Ovary (tissue), 3 donors: ENCODE results near the gene NPSR1.
"Not testable (repeated sequence)": the region's sequence is repeated elsewhere in the genome, so short reads cannot be mapped to it uniquely, and the experiment has no call there.

Experiments used
- CTCF ChIP-seq, 3 donors: fragments of 450-650 bp in 2 of 3; fragments of 200-600 bp in 1 of 3; IDR thresholded peaks; one replicate each; pipeline versions ENCODE4 v1.5.1 to v1.8.0; 2016 to 2022; ENCODE audit warnings: antibody characterized with exemption in 3 of 3, mild to moderate bottlenecking in 1 of 3
- EP300 ChIP-seq: sonication (generic); formaldehyde crosslinking; IDR thresholded peaks from one replicate; pipeline ENCODE4 v1.6.1; 2017; ENCODE audit warnings: antibody characterized with exemption
- donor health status: DM: no; HTN: no; CAD: no.

GRCh38 chr7:34874329-34874728 is 216.3 kb downstream of the NPSR1 start:
- not testable (repeated sequence) for TF ChIP-seq EP300; CTCF (IDR thresholded peaks at IDR 0.05)
